Subcutaneous adipose tissue (tissue), 4 donors: Measurements from ENCODE around the gene RMND5B. TPM values are rescaled to one million over a fixed set of nuclear protein-coding genes. Genes with fewer than 3 reads are reported as not detected.

Source experiments
- CTCF ChIP-seq: fragments of 450-650 bp; IDR thresholded peaks from one replicate; pipeline ENCODE4 v1.5.1; 2016; ENCODE audit warnings: low read depth, mild to moderate bottlenecking, control low read depth, antibody characterized with exemption, moderate library complexity
- total RNA-seq, 4 donors: library from RNA; depleted of rRNA; stranded (reverse); fragments of >200 nt; gene quantifications; one replicate each; pipeline ENCODE4 v1.1.0, GENCODE V29; 2016

The RMND5B gene
- total RNA-seq, 4 donors from 2014 or later: 19.2 to 41.3 (median 24.3) TPM

GRCh38 chr5:178189433-178189832, 58.6 kb downstream of the RMND5B start:
- no peak for TF ChIP-seq CTCF

GRCh38 chr5:178191661-178192060, 60.8 kb downstream of the RMND5B start:
- no peak for TF ChIP-seq CTCF

- TF ChIP-seq CTCF: no peak
Measured at GRCh38 chr5:178192244-178192643, 61.4 kb downstream of the RMND5B start.

- no peak for TF ChIP-seq CTCF
Measured at GRCh38 chr5:178192787-178193186, 62.0 kb downstream of the RMND5B start.

GRCh38 chr5:178193251-178193809, 62.5 kb downstream of the RMND5B start:
- TF ChIP-seq CTCF: no peak

GRCh38 chr5:178194026-178194425, 63.2 kb downstream of the RMND5B start:
- no peak for TF ChIP-seq CTCF

- no peak for TF ChIP-seq CTCF
Measured at GRCh38 chr5:178196281-178196812, 65.5 kb downstream of the RMND5B start.
